ENCODE results near the gene CFAP221.

DNA sequence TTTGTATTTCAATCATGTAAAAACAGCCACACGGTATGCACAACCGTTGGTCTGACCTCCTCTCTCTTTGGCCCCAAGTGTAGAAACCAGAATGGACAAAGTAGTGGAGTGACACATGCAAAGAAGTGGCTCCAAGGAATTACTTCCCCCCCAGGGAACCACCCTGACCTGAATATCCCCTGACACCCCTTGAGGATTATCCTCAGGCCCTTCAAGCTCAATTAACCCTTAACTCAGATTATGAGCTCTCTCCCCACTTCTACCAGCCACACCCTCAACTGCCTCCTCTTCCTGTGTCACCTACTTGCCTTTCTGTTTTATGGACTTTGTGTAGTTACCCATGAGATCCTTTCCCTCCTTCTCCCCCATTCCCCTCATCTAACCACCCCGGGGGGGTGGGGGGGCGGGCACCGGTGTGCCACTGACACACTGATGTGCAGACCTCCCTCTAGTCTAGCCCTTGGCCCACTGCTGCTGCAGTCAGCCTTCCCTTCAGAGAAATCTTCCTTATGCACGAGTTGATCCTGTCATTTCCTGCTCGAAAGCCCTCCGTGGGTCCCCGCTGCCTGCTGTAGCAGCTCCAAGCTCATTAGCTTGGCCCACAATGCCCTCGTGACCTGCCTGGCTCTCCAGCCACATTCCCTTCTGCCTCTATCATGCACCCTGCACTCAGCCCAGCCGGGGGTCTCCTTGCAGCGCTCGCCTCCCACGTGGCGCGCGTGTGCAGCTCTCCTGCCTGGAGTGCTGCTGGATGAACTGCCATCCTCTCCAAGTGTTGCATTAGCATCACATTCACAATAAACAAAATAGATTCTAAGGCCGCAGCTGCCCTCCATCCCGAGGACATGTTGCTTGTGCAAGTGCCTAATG, 94.7 kb downstream of the CFAP221 start:
- TF ChIP-seq POLR2A (IDR thresholded peaks at IDR 0.05; ENCODE audit: low read depth, low read length) (no peak), TAF1 (IDR thresholded peaks at IDR 0.05; ENCODE audit: low read depth, low read length) (no peak)
